Measurements from ENCODE around the gene PANK1. TPM values are rescaled to one million over a fixed set of nuclear protein-coding genes. Genes with fewer than 3 reads are reported as not detected.

The PANK1 gene
- total and polyA plus RNA-seq, 2 donors (not counting 3 experiments of a cell fraction or from before 2014, with no cell fraction given): 2.0 to 6.3 TPM

GRCh38 chr10:89554433-89554832, 90.6 kb downstream of the PANK1 start:
- dilution Hi-C loops (cut with MboI; ENCODE audit: extremely low pct_ligation_motif_present, low sequenced_read_pairs): no loop called here
- Histone ChIP-seq H3K79me2 (ENCODE audit: control insufficient read depth, insufficient read depth, low read length) (no peaks in the 10 kb centered on the region), H3K9ac (replicated peaks; ENCODE audit: extremely low read depth, insufficient read depth, low read length) (no peak overlapping the region), H3K4me3 (replicated peaks in 1 of 3; ENCODE audit: insufficient read depth in 1 of 3, low read depth in 1 of 3, low read length in 3 of 3) (no peak overlapping the region), H3K4me2 (ENCODE audit: insufficient read depth, low read length) (no peak overlapping the region), H3K9me3 (replicated peaks; ENCODE audit: control insufficient read depth, insufficient read depth, low read length) (no peaks in the 10 kb centered on the region), H3K4me1 (ENCODE audit: control insufficient read depth, extremely low read depth, insufficient read depth, low read length) (peaks cover 4% of the 10 kb centered on the region), H2AFZ (ENCODE audit: low read depth, low read length) (no peak overlapping the region), H3K27ac (ENCODE audit: insufficient read depth, low read depth, low read length) (no peak overlapping the region), H3K9me1 (replicated peaks; ENCODE audit: control insufficient read depth, extremely low read depth, insufficient read depth, low read length) (no peaks in the 10 kb centered on the region), H3K36me3 (ENCODE audit: control insufficient read depth in 2 of 2, extremely low read depth in 1 of 2, insufficient read depth in 2 of 2, low read length in 2 of 2) (no peaks in the 10 kb centered on the region), H3K27me3 (ENCODE audit: control insufficient read depth in 2 of 2, insufficient read depth in 2 of 2, low read length in 2 of 2) (no peaks in the 10 kb centered on the region), H4K20me1 (replicated peaks; ENCODE audit: control insufficient read depth, extremely low read depth, insufficient read depth, low read length) (no peaks in the 10 kb centered on the region)
- POLR2A ChIA-PET: no interaction called here
- FAIRE-seq: no peak
- TF ChIP-seq POLR2A (IDR thresholded peaks at IDR 0.05; ENCODE audit: low read depth, low read length) (no peak), MYC (IDR thresholded peaks at IDR 0.05; ENCODE audit: low read depth, low read length) (no peak), FOS (IDR thresholded peaks at IDR 0.05; ENCODE audit: borderline replicate concordance, insufficient read depth, low read length) (no peak), GATA2 (IDR thresholded peaks at IDR 0.05; ENCODE audit: insufficient read depth, insufficient read length, low read depth, low read length) (no peak), EZH2 (IDR thresholded peaks at IDR 0.05; ENCODE audit: borderline replicate concordance, low read depth, low read length, severe bottlenecking) (no peak), POLR2AphosphoS5 (IDR thresholded peaks at IDR 0.05; ENCODE audit: insufficient read depth, low read depth, low read length) (no peak), JUN (IDR thresholded peaks at IDR 0.05; ENCODE audit: borderline replicate concordance, insufficient read depth, insufficient read length, low read depth) (no peak), MAX (IDR thresholded peaks at IDR 0.05; ENCODE audit: insufficient read depth, insufficient read length) (no peak), CTCF (IDR thresholded peaks at IDR 0.05; ENCODE audit: extremely low read depth in 1 of 2, insufficient read depth in 1 of 2, low read depth in 1 of 2, low read length in 2 of 2) (no peak)
- BruUV-seq (replicated peaks): no TSS peak
- CTCF ChIA-PET: interaction anchor here (0.6 to 1.5 kb wide), 3 partner anchors 8 to 89 kb away, joined by 3 to 5 read pairs (median 3); no protein-coding TSS in a partner anchor
- intact Hi-C loops (cut with micrococcal nuclease): no loop called here
- DNase-seq (ENCODE audit: low read depth, low spot score): no peak

All from endothelial cell of umbilical vein (primary cell).